HG03066 (cell line): ENCODE data around the gene GALNT9.
"Not testable (repeated sequence)": the region's sequence is repeated elsewhere in the genome, so short reads cannot be mapped to it uniquely, and the experiment has no call there.

Experiments used
- ATAC-seq: cut with Tn5 transposase; IDR thresholded peaks from one replicate; pipeline ENCODE4 v1.9.1; 2021; ENCODE audit warnings: low read depth; ENCODE audit not compliant: unreplicated experiment

GALNT9 gene

GRCh38 chr12:132257206-132257954 is 72.0 kb downstream of the GALNT9 start:
- no peak for ATAC-seq

GRCh38 chr12:132256646-132257045 is 72.7 kb downstream of the GALNT9 start:
- no peak for ATAC-seq

- ATAC-seq: no peak
Measured at GRCh38 chr12:132255642-132256041, 73.7 kb downstream of the GALNT9 start.

GRCh38 chr12:132253698-132254480 is 75.5 kb downstream of the GALNT9 start:
- no peak for ATAC-seq

- not testable (repeated sequence) for ATAC-seq
Measured at GRCh38 chr12:132252981-132253380, 76.4 kb downstream of the GALNT9 start.

- no peak for ATAC-seq
Measured at GRCh38 chr12:132251741-132252490, 77.5 kb downstream of the GALNT9 start.

- no peak for ATAC-seq
Measured at GRCh38 chr12:132251310-132251709, 78.1 kb downstream of the GALNT9 start.

- ATAC-seq: no peak
Measured at GRCh38 chr12:132250707-132251106, 78.7 kb downstream of the GALNT9 start.

- ATAC-seq: no peak
Measured at GRCh38 chr12:132249689-132250478, 79.5 kb downstream of the GALNT9 start.

- ATAC-seq: no peak
Measured at GRCh38 chr12:132248453-132249167, 80.8 kb downstream of the GALNT9 start.

- ATAC-seq: no peak
Measured at GRCh38 chr12:132247718-132248452, 81.5 kb downstream of the GALNT9 start.

GRCh38 chr12:132246997-132247717 is 82.2 kb downstream of the GALNT9 start:
- no peak for ATAC-seq

GRCh38 chr12:132245521-132246101 is 83.8 kb downstream of the GALNT9 start:
- no peak for ATAC-seq

- ATAC-seq: no peak
Measured at GRCh38 chr12:132244724-132245295, 84.6 kb downstream of the GALNT9 start.

GRCh38 chr12:132243596-132244310 is 85.6 kb downstream of the GALNT9 start:
- no peak for ATAC-seq

GRCh38 chr12:132243171-132243570 is 86.2 kb downstream of the GALNT9 start:
- not testable (repeated sequence) for ATAC-seq

- not testable (repeated sequence) for ATAC-seq
Measured at GRCh38 chr12:132240669-132241007, 88.8 kb downstream of the GALNT9 start.
